HCT116 (cell line): Measurements from ENCODE around the gene SORCS2. TPM values are rescaled to one million over a fixed set of nuclear protein-coding genes. Genes with fewer than 3 reads are reported as not detected.

Experiments
- ATAC-seq: fragments of 200-7000 bp; cut with Tn5 transposase; 2 replicates; pipeline ENCODE4 v1.9.1; 2020; ENCODE audit warnings: mild to moderate bottlenecking, moderate library complexity
- BruUV-seq: library from RNA; stranded (reverse); fragments of 400-500 nt; replicated peaks from 2 replicates; lab custom pipeline; 2021; lab: Mats Ljungman, UMichigan
- CTCF ChIA-PET: fragments of 300-600 bp; sonication (Branson Sonifier 250); formaldehyde crosslinking; loops from one replicate; lab custom pipeline; 2021; ENCODE audit warnings: antibody characterized with exemption; lab: Charles Lee
- POLR2A ChIA-PET: fragments of 300-600, 350-600 bp; sonication (Branson Sonifier 250); formaldehyde crosslinking; loops from one replicate; lab custom pipeline; 2021; ENCODE audit warnings: antibody characterized with exemption; lab: Charles Lee
- RAD21 ChIA-PET, 2 experiments: fragments of 300-600 bp; sonication (Branson Sonifier 250); formaldehyde crosslinking; loops; one replicate each; lab custom pipeline; 2023; ENCODE audit warnings: low total read pairs in 2 of 2; ENCODE audit not compliant: uncharacterized antibody in 2 of 2, unreplicated experiment in 2 of 2, low non-redundant PET in 1 of 2; lab: Charles Lee
- DNase-seq: peaks from one replicate; pipeline ENCODE4 v3.0.0-alpha.2; 2010; ENCODE audit warnings: low read depth, low spot score
- H2AFZ ChIP-seq: fragments of 200-600 bp; shearing (Covaris generic), sonication (generic); 2 replicates; pipeline ENCODE4 v1.6.1; 2017; ENCODE audit warnings: low read depth, mixed run types, mixed read lengths, antibody characterized with exemption, low read length; ENCODE audit not compliant: poor library complexity, severe bottlenecking
- H3K27ac ChIP-seq: 2 replicates; pipeline ENCODE4 v1.5.1; 2012; ENCODE audit warnings: low read depth, low read length
- H3K27me3 ChIP-seq: fragments of 200-600 bp; sonication (generic); 2 replicates; pipeline ENCODE4 v1.6.1; 2016; ENCODE audit warnings: mixed run types, low read length, mixed read lengths; ENCODE audit not compliant: insufficient read depth
- H3K36me3 ChIP-seq, 2 experiments: fragments of 200-500 bp in 1 of 2; fragments of 200-600 bp in 1 of 2; sonication (Bioruptor generic) in 1 of 2; sonication (generic) in 1 of 2; 2 replicates each; pipeline versions ENCODE4 v1.5.1 to v1.6.1; 2014 to 2016; ENCODE audit warnings: low read length in 2 of 2, inconsistent platforms in 1 of 2, mixed read lengths in 1 of 2, mixed run types in 1 of 2; ENCODE audit not compliant: insufficient read depth in 2 of 2, control insufficient read depth in 1 of 2
- H3K4me1 ChIP-seq, 2 experiments: fragments of 200-600 bp in 1 of 2; sonication (generic) in 1 of 2; 2 replicates each; pipeline versions ENCODE4 v1.5.1 to v1.6.1; 2012 to 2017; ENCODE audit warnings: low read length in 2 of 2, inconsistent platforms in 1 of 2, mild to moderate bottlenecking in 1 of 2, mixed read lengths in 1 of 2, mixed run types in 1 of 2, moderate library complexity in 1 of 2; ENCODE audit not compliant: insufficient read depth in 2 of 2, control insufficient read depth in 1 of 2
- H3K4me2 ChIP-seq: fragments of 200-600 bp; sonication (generic); 2 replicates; pipeline ENCODE4 v1.6.1; 2017; ENCODE audit warnings: mixed run types, low read length, mixed read lengths
- H3K4me3 ChIP-seq, 2 experiments: fragments of 200-600 bp in 1 of 2; sonication (generic) in 1 of 2; replicated peaks in 1 of 2; 2 replicates each; pipeline ENCODE4 v1.5.1; 2011 to 2016; ENCODE audit warnings: low read length in 2 of 2, control low read depth in 1 of 2, low read depth in 1 of 2, mild to moderate bottlenecking in 1 of 2, mixed read lengths in 1 of 2, mixed run types in 1 of 2
- H3K79me2 ChIP-seq: fragments of 200-600 bp; sonication (generic); 2 replicates; pipeline ENCODE4 v1.6.1; 2017; ENCODE audit warnings: mild to moderate bottlenecking, mixed run types, low read length, moderate library complexity, mixed read lengths; ENCODE audit not compliant: insufficient read depth
- H3K9ac ChIP-seq: fragments of 200-600 bp; sonication (generic); 2 replicates; pipeline ENCODE4 v1.6.1; 2016; ENCODE audit warnings: low read length, mixed read lengths
- H3K9me2 ChIP-seq: fragments of 200-600 bp; sonication (generic), shearing (Covaris generic); 2 replicates; pipeline ENCODE4 v1.6.1; 2017; ENCODE audit warnings: mixed run types, mild to moderate bottlenecking, moderate library complexity; ENCODE audit not compliant: insufficient read depth
- H3K9me3 ChIP-seq, 2 experiments: fragments of 200-500 bp in 1 of 2; fragments of 200-600 bp in 1 of 2; sonication (Bioruptor generic) in 1 of 2; sonication (generic) in 1 of 2; 2 replicates each; pipeline ENCODE4 v1.6.1; 2014 to 2017; ENCODE audit warnings: low read length in 2 of 2, mixed read lengths in 2 of 2, inconsistent platforms in 1 of 2, low read depth in 1 of 2, mild to moderate bottlenecking in 1 of 2, mixed run types in 1 of 2, moderate library complexity in 1 of 2; ENCODE audit not compliant: control insufficient read depth in 1 of 2, insufficient read depth in 1 of 2
- H4K20me1 ChIP-seq: fragments of 200-600 bp; sonication (generic), shearing (Covaris generic); 2 replicates; pipeline ENCODE4 v1.6.1; 2017; ENCODE audit warnings: mixed run types, mild to moderate bottlenecking, moderate library complexity; ENCODE audit not compliant: insufficient read depth
- CBX3 ChIP-seq: IDR thresholded peaks from 2 replicates; pipeline ENCODE4 v1.6.1; 2012; ENCODE audit warnings: low read depth
- CEBPB ChIP-seq: IDR thresholded peaks from 2 replicates; pipeline ENCODE4 v1.6.1; 2012; ENCODE audit warnings: low read depth
- SIN3A ChIP-seq: IDR thresholded peaks from 2 replicates; pipeline ENCODE4 v1.6.1; 2012; ENCODE audit warnings: low read depth
- YY1 ChIP-seq: IDR thresholded peaks from 2 replicates; pipeline ENCODE4 v1.6.1; 2011; ENCODE audit warnings: low read length, low read depth, moderate library complexity, mild to moderate bottlenecking; ENCODE audit not compliant: insufficient replicate concordance; ENCODE audit errors: extremely low read depth
- intact Hi-C: fragments of 100-400 bp; cut with micrococcal nuclease; formaldehyde crosslinking; loops from 2 replicates; pipeline ENCODE4 v1.10.0; 2022
- total RNA-seq: library from RNA; stranded (reverse); gene quantifications from one replicate; pipeline ENCODE4 v1.2.1, GENCODE V29; 2021; ENCODE audit not compliant: unreplicated experiment
- TF ChIP-seq, protein P1 (sequence below), 3 experiments: fragments of 200-600 bp in 1 of 3; sonication (generic) in 1 of 3; IDR thresholded peaks in 2 of 3; conservative IDR thresholded peaks in 1 of 3; 2 replicates each; pipeline ENCODE4 v1.5.1; 2012 to 2017; ENCODE audit warnings: low read depth in 2 of 3, low read length in 2 of 3, antibody characterized with exemption in 1 of 3, borderline replicate concordance in 1 of 3, control low read depth in 1 of 3, mild to moderate bottlenecking in 1 of 3, mixed read lengths in 1 of 3, mixed run types in 1 of 3, moderate library complexity in 1 of 3; ENCODE audit not compliant: insufficient read depth in 1 of 3
- TF ChIP-seq, protein P2 (sequence below): IDR thresholded peaks from 2 replicates; pipeline ENCODE4 v1.6.1; 2012; ENCODE audit warnings: low read depth

Gene SORCS2
- total RNA-seq, 1 experiment from 2014 or later: 0.37 TPM

DNA sequence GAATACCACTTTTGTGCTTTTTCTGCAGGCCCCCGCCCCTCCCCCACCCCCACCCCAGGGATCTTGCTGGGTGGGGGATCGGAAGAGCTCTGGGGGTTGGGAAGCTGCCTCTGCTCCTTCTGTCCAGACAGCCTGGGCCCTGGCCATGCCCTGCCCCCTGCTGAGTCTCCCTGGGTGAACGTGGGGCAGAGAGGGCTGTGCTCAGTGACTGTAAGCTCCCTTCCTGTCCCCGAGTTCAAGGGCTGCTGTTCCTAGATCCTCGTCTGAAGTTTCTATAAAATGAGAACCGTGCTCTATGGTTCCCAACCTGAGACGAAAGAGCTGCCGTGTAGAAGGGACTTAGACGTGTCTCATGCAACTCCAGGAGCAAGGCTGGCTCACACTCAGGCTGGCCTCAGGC is 105.0 kb downstream of the SORCS2 start:
- Histone ChIP-seq H2AFZ (no peak overlapping the region), H3K4me2 (no peak overlapping the region), H3K27ac (no peak overlapping the region), H3K9ac (no peak overlapping the region), H3K36me3 (no peaks in the 10 kb centered on the region), H3K9me2 (no peaks in the 10 kb centered on the region), H3K9me3 (no peaks in the 10 kb centered on the region), H3K4me1 (no peaks in the 10 kb centered on the region), H3K79me2 (no peaks in the 10 kb centered on the region), H3K27me3 (no peaks in the 10 kb centered on the region; the same call in 1 of the 2 replicates), H4K20me1 (no peaks in the 10 kb centered on the region), H3K4me3 (no peak overlapping the region)
- ChIA-PET CTCF (interaction anchor here (1.3 to 1.7 kb wide), 2 partner anchors 38 to 103 kb away, joined by 4 to 5 read pairs; no protein-coding TSS in a partner anchor), POLR2A (no interaction called here), RAD21 (no interaction called here)
- no peak for ATAC-seq
- DNase-seq: no peak
- intact Hi-C loops: loop anchor here (10.0 kb wide), 1 partner anchor 213 kb away; no protein-coding TSS in a partner anchor
- no TSS peak for BruUV-seq
- TF ChIP-seq CEBPB: no peak

DNA sequence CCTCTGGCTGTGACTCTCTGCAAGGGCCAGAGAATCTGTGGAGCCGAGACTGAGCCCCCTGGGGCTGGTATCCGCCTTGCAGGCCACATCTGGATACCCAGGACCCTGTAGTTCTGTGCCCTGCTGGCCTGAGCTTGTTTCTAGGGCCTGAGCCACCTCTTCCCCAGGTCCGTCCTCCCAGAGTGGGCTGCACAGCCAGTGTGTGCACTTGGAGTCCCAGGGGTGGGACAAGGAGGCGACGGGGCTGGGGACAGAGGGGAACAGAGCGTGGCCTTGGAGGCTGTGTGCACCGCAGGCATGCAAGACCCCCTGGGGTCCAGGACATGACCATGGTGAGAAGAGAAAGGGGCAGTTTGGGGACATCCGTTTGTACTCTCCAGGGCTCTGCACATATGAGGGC is 105.5 kb downstream of the SORCS2 start:
- Histone ChIP-seq H3K9me3 (no peaks in the 10 kb centered on the region), H3K27ac (no peak overlapping the region), H3K36me3 (no peaks in the 10 kb centered on the region), H2AFZ (no peak overlapping the region), H3K27me3 (no peaks in the 10 kb centered on the region; the same call in 1 of the 2 replicates), H3K4me3 (no peak overlapping the region), H3K4me1 (no peaks in the 10 kb centered on the region), H3K9ac (no peak overlapping the region), H3K9me2 (no peaks in the 10 kb centered on the region), H3K79me2 (no peaks in the 10 kb centered on the region), H3K4me2 (no peak overlapping the region), H4K20me1 (no peaks in the 10 kb centered on the region)
- ChIA-PET CTCF (interaction anchor here (1.1 to 1.3 kb wide), 2 partner anchors 103 to 106 kb away, joined by 3 to 5 read pairs; no protein-coding TSS in a partner anchor), RAD21 (no interaction called here), POLR2A (no interaction called here)
- ATAC-seq: no peak
- BruUV-seq: no TSS peak
- DNase-seq: no peak
- intact Hi-C loops: loop anchor here (10.0 kb wide), 1 partner anchor 213 kb away; no protein-coding TSS in a partner anchor
- no peak for TF ChIP-seq CEBPB

DNA sequence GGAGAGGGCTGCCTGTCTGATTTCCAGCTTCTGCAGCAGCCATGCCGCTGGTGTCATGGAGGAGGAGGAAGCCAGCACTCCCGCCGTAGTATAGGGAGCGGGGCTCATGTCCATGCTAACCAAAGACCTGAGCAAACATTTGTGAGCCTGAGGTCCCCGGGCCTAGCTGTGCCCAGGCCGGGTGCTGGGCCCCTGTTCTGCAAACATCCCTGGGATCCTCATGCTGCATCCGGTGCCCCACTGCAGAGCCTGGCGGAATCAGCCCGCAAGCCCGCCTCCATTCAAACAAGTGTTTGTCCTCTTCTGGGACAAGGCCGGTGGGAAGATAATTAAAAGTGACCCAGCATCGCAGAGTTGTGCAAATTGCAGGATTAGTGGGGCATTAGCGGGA is 106.3 kb downstream of the SORCS2 start:
- Histone ChIP-seq H3K4me1 (no peaks in the 10 kb centered on the region), H4K20me1 (no peaks in the 10 kb centered on the region), H3K9ac (no peak overlapping the region), H3K9me3 (no peaks in the 10 kb centered on the region), H3K4me2 (no peak overlapping the region), H3K27me3 (peaks cover 5% of the 10 kb centered on the region; the same call in 1 of the 2 replicates), H3K79me2 (no peaks in the 10 kb centered on the region), H2AFZ (no peak overlapping the region), H3K27ac (no peak overlapping the region), H3K9me2 (no peaks in the 10 kb centered on the region)
- BruUV-seq: no TSS peak
- DNase-seq: no peak
- POLR2A ChIA-PET: no interaction called here
- intact Hi-C loops: loop anchor here (10.0 kb wide), 1 partner anchor 214 kb away; no protein-coding TSS in a partner anchor
- no peak for ATAC-seq
- TF ChIP-seq CBX3: no peak
- TF ChIP-seq SIN3A: no peak
- TF ChIP-seq, protein P1, sequence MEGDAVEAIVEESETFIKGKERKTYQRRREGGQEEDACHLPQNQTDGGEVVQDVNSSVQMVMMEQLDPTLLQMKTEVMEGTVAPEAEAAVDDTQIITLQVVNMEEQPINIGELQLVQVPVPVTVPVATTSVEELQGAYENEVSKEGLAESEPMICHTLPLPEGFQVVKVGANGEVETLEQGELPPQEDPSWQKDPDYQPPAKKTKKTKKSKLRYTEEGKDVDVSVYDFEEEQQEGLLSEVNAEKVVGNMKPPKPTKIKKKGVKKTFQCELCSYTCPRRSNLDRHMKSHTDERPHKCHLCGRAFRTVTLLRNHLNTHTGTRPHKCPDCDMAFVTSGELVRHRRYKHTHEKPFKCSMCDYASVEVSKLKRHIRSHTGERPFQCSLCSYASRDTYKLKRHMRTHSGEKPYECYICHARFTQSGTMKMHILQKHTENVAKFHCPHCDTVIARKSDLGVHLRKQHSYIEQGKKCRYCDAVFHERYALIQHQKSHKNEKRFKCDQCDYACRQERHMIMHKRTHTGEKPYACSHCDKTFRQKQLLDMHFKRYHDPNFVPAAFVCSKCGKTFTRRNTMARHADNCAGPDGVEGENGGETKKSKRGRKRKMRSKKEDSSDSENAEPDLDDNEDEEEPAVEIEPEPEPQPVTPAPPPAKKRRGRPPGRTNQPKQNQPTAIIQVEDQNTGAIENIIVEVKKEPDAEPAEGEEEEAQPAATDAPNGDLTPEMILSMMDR (IDR thresholded peaks at IDR 0.05 in 2 of 3, conservative IDR thresholded peaks at IDR 0.05 in 1 of 3; ENCODE audit: borderline replicate concordance in 1 of 3, insufficient read depth in 1 of 3, low read depth in 2 of 3, low read length in 2 of 3): no peak
- TF ChIP-seq YY1: no peak
- TF ChIP-seq, protein P2, sequence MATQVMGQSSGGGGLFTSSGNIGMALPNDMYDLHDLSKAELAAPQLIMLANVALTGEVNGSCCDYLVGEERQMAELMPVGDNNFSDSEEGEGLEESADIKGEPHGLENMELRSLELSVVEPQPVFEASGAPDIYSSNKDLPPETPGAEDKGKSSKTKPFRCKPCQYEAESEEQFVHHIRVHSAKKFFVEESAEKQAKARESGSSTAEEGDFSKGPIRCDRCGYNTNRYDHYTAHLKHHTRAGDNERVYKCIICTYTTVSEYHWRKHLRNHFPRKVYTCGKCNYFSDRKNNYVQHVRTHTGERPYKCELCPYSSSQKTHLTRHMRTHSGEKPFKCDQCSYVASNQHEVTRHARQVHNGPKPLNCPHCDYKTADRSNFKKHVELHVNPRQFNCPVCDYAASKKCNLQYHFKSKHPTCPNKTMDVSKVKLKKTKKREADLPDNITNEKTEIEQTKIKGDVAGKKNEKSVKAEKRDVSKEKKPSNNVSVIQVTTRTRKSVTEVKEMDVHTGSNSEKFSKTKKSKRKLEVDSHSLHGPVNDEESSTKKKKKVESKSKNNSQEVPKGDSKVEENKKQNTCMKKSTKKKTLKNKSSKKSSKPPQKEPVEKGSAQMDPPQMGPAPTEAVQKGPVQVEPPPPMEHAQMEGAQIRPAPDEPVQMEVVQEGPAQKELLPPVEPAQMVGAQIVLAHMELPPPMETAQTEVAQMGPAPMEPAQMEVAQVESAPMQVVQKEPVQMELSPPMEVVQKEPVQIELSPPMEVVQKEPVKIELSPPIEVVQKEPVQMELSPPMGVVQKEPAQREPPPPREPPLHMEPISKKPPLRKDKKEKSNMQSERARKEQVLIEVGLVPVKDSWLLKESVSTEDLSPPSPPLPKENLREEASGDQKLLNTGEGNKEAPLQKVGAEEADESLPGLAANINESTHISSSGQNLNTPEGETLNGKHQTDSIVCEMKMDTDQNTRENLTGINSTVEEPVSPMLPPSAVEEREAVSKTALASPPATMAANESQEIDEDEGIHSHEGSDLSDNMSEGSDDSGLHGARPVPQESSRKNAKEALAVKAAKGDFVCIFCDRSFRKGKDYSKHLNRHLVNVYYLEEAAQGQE: no peak
- TF ChIP-seq, all 23 proteins: peak for 0
- Histone ChIP-seq H3K36me3 (no peaks in the 10 kb centered on the region), H3K4me3 (no peak overlapping the region)
- ChIA-PET CTCF (interaction anchor here (1.1 kb wide), 1 partner anchor 107 kb away, joined by 3 read pairs; no protein-coding TSS in a partner anchor), RAD21 (no interaction called here)
